Measurements from ENCODE around the gene ZNF277. TPM values are rescaled to one million over a fixed set of nuclear protein-coding genes. Genes with fewer than 3 reads are reported as not detected.

Gene ZNF277
- polyA plus RNA-seq, 4 donors, result 30.3 to 40.8 (median 36.5) TPM

DNA sequence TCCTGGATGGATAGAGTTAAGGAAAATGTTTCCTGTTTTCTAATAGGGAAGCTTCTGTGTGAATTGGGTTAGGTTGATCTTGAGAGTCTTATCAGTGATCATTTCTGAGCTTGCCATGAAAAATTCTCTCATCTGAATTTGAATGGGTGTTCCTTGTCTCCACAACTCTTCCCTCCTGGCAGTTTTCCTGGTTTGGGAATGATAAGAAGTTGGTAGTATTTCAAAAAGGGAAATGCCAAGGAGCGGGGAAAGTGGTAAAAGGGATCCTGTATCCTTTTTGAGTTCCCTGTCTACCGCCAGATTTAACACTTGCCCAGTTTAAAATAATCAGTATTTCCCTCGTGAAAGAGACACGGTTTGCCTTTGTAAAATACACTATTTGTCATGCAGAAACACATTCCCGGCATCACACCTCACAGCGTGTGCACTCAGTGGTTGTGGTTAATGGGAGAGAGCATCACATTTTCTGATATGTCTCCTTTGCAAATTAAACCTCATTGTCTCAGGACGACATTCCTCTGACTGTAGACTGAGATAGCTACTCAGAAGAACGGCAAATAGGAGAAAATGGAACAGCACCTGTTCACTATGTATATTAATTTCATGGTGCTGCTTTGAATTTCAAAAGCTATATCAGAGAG lies 130.6 kb downstream of the ZNF277 start:
- no peak for DNase-seq (ENCODE audit: low read depth in 4 of 4, low spot score in 2 of 4)

DNA sequence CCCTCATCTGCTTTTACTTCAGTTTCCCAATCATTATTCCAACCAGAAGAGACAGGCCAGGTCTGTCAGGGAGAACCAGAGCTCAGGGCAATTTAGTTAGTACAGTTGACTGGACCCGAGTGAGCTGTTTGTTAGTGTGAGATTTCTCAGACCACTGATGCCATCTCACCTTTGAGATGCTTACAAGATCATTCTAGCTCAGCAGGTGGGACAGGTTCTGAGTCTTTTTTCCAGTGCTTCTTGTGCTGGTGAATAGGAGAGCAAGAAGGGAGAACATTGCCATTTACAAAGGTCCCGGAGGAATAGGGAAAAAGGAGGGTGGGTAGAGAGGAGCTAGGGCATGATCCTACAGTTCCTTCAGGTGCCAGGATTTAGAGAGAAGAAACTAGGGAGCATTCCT lies 131.4 kb downstream of the ZNF277 start:
- no peak for DNase-seq (ENCODE audit: low read depth in 4 of 4, low spot score in 2 of 4)

DNA sequence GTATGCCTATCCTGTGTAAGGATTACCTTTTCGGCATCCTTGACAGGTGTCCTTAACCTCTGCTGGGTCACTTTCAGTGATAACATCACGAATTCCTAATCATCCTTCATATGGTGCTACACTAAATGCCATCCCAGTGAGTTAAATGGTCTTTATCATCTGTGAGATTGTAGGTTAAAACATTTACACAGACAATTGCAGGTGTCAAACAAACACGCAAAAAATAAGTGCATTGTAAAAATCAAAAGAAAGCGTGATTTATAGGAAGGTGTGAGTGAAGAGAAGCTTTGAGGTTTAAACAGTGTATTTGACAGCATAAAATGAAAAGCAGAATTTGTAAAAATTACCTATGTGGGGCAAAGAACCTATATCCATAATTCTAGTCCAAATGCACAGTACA lies 132.3 kb downstream of the ZNF277 start:
- no peak for DNase-seq (ENCODE audit: low read depth in 4 of 4, low spot score in 2 of 4)

DNA sequence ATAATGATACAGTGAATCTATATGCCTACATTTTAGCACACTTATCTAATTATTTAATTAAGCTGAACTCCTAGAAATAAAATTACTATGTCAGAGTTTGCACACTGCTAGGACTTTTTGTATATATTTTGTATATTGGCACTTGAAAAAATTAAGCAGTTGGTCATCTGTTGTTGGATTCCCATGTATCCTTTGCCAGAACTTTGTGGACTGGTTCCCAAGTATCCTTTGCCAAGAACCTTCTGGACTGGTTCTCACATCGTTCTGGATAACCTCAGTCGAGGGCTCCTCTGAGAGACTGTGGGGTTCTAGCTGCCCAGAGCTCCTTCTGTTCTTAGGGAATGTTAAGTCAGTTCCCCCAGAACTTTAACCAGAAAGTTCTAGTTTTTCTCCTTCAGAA lies 135.0 kb downstream of the ZNF277 start:
- DNase-seq (ENCODE audit: low read depth in 4 of 4, low spot score in 2 of 4), result no peak

DNA sequence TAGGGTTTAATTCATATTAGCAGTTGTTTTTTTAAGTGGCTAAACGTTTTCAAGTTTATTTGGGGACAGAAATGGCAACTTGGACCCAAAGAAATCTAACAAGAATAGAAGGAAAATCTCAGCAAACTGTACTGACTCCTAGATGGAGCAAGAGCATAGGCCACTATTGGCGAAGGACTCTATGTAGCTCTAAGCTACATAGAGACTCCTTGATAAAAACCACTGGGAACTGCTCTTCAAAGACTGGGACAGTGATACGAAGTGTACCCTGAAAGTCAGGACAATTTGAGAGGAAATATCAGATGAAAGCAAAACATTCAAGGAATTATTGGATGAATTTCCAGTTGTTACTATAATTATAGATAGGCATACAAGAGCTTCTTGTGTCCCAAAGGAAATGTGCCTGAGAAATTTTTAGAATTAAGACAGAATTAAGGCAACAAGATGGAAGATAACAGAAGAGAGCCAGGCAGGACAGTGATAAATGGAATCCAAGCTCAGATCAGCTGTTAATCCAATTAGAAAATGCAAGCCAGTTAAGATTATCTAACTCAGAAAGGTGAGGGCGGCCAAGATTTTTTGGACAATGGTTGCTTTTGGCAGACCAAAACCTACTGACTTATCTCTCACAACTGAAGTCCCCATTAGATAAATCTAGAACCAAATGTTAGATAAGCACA lies 140.0 kb downstream of the ZNF277 start:
- DNase-seq (ENCODE audit: low read depth in 4 of 4, low spot score in 2 of 4), result no peak

DNA sequence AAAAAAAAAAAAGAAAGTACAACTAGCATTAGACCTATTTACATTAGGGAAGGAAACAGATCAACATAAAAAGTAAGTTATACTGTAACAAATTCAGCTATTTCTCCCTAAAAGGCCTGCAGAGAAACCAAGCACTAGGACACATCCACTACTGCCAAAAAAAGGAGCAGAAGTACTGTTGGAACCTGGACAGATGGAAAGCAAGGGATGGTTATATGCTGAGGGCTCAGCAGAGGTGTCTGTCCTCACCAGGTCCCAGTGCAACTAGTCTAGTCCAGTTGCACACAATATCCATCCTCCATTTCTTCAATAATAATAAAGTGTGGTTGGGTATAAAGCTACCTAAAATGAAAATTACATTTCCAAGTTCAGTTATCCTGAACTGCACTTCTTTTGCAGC lies 140.6 kb downstream of the ZNF277 start:
- DNase-seq (ENCODE audit: low read depth in 4 of 4, low spot score in 2 of 4), result no peak

DNA sequence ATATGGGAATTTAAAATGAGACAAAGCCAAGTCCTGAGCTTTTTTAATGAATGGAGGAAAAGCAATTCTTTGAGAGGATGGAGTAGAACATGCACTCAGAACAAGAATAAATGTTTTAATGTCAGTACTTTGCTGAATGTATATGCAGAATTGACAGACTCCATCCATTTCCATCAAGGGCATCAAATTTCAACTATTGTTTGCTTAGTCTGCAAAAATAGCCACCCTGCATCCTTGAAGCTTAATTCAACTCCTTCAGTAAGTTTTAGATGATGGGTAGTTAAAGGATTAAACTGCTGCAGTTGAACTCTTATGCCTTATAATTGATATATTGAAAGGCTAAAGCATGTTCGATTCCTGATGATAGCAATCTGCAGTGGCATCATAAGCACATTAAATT lies 144.1 kb downstream of the ZNF277 start:
- no peak for DNase-seq (ENCODE audit: low read depth in 4 of 4, low spot score in 2 of 4)

DNA sequence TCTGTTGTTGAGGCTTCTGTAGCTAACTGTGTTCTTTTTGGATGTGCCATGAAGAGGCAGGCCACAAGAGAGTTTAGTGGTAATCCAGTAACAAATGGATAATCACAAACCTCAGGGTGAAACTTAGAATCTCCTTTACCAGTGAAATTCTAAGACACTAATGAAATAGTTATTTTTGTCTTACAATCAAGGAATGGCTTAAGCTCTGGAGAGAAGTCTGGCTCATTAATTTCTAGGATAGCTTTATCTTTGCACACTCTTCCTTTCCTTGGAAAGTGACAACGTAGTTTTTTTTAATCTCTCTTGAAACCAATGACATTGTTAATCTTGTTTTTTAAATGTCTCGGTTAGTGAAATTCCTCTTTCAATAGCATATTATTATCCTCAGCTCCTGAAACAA lies 150.1 kb downstream of the ZNF277 start:
- DNase-seq (ENCODE audit: low read depth in 4 of 4, low spot score in 2 of 4), result no peak

DNA sequence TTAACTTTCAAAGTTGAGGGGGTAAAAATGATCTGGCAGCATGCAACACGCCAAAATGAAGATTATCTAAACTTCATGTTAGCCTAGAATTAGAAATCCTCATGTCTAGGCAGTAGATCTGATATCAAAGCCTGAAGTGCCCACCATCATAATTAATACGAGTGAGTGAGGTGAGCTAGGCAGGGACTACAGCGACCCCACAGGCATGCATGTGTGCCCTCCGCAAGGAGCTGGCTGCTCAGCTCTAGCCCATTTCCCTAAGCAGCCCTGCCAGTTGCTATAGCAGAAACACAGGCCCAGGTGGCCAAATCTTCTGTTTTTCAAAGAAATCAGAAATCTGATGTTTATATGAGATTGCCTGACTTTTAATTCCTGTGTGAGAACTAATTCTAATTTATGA lies 150.6 kb downstream of the ZNF277 start:
- no peak for DNase-seq (ENCODE audit: low read depth in 4 of 4, low spot score in 2 of 4)

DNA sequence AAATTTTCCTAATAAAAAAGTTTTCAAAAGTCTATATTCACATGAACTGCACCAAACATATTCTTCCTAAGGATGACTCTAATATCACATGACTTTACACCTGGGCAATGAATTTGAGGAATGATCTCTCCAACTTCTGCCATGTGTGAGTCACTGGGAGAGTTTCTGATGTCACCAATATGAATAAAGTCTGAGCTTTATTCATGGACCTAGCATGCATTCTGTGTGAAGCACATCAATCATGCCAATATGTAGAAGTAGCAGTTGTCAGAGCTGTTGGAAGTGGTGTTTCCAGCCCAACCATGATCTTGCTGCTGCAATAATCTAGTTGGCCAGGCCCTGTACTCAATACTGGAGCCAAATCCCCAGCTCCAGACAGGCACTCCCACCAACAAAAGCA lies 152.0 kb downstream of the ZNF277 start:
- no peak for DNase-seq (ENCODE audit: low read depth in 4 of 4, low spot score in 2 of 4)

DNA sequence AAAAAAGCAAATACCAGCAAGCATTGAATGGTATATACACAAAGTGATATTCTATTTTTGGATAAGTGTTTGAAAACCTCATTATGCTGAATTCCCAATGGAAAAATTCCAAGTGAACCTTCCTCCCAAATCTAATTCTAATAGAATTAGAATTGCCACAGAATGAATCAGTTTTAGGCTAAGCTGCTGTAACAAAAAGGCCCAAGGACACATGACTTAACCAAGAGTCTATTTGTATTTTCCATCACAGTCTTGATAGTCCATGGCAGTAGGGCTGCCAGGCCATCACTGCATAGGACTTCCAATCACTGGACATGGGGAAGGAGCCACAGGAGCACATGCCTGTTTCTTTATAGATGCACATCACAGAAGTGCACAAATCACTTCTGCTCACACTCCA lies 152.6 kb downstream of the ZNF277 start:
- DNase-seq (ENCODE audit: low read depth in 4 of 4, low spot score in 2 of 4), result no peak

DNA sequence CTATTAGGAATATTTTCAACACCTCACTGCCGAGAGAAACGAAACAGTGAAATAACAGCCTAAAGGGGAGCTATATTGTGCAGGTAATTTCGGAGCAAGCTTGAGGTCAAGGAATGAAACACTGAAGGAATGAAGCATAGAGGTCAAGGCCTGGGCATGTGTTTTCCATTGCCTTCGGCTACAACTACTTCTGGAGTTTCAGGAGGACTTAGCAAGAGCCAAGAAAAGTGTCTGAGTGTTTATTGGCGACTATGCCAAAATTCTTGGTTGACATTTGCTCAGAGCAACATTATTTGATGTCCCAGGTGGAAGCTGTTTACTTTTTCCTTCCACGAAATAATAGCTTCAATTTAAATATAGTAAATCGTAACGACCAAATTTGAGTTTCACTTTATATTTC lies 154.2 kb downstream of the ZNF277 start:
- no peak for DNase-seq (ENCODE audit: low read depth in 4 of 4, low spot score in 2 of 4)

DNA sequence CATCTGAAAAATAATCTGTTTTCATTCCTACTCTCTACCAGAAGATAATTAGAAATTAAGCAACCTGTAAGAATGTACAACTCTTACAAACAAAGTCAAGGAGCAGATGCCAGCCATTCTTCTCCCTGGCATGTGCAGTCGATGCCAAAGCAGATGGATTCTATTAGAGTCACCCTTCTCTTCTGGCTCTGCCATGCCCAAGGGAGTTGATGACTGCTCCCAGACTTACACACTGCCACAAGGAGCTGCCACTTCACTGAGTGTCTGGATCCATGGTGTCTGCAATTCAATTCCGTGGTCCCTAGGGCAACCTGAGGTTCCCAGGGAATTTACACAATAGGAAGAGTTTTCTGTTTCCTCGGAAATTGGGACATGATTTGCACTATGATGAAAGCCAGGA lies 154.7 kb downstream of the ZNF277 start:
- no peak for DNase-seq (ENCODE audit: low read depth in 4 of 4, low spot score in 2 of 4)

DNA sequence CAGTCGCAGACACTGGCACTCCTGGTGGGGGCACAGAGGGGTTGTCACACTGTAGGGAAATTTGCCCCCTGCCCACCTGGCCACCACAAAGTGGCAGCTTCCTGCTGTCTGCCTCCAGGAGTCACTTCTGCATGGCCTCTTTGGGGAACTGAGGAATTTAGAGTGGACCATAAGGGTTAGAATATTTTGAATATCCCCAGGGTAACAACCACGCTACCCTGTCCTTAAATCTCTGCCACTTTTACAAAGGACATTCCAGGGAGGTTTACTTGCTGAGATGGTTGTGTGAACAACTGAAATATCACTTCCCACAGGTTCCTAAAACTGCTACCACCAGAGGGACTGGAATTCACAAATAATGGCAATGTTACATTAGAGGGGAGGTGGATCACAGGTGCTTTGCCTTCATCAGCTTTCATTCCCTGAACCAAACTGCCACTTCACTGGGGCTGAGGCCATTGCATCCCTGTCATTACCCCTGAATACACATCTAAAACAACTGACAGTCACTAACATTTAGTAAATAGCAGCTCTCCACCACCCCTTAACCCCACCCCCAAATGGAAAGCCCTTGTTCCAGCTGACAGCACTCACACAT lies 155.7 kb downstream of the ZNF277 start:
- no peak for DNase-seq (ENCODE audit: low read depth in 4 of 4, low spot score in 2 of 4)

DNA sequence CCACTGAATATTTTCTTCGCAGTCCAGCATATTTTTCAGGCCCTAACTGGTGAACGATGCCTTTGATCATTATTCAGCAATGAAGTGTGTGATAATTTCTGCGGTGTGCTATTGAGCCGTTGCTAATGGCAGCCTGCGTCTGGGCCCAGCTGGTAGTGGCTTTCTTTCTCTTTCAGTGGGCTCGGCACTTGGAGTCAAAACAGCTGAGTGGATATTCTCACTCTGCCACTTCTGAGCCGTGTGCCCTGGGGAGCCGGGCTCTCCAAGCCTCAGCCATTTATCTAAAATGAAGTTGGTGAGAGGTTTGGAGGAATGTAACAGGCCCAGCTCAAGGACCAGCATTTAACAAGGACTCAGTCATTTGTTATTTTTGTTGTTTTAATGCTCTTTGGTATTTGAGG lies 156.2 kb downstream of the ZNF277 start:
- DNase-seq (ENCODE audit: low read depth in 4 of 4, low spot score in 2 of 4), result no peak

DNA sequence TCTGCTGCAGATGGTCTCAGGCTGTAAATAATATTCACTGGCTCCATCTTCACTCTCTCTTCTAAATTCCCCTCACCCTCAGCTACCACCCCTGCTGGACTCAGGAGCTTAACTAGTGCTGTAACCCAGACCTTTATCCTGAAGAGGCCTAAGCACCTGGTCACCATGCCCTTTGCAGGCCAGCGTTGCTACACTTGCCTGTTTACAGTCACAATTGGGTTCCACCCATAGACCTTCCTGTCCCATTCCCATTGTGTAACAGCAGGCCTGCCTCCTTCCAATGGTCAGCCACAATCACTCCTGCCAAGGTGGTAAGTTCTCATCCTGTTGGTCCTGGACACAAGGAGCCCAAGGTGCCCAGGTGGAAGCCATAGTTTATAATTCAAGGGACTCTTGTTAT lies 157.9 kb downstream of the ZNF277 start:
- no peak for DNase-seq (ENCODE audit: low read depth in 4 of 4, low spot score in 2 of 4)

DNA sequence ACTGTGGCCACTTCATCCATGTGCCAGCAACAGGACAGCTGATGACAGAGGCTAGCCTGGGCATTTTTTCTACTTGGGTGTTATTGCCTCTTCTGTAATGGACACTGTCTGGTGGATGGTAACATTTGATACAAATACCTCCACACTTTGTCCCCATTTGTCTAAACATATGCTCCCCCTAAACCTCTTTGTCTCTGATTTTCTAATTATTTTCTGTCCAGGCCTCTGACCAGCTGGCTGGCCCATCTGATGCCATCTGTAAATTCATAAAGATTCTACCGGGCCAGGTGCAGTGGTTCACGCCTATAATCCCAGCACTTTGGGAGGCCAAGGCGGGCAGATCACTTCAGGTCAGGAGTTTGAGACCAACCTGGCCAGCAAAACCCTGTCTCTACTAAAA lies 159.1 kb downstream of the ZNF277 start:
- no peak for DNase-seq (ENCODE audit: low read depth in 4 of 4, low spot score in 2 of 4)

DNA sequence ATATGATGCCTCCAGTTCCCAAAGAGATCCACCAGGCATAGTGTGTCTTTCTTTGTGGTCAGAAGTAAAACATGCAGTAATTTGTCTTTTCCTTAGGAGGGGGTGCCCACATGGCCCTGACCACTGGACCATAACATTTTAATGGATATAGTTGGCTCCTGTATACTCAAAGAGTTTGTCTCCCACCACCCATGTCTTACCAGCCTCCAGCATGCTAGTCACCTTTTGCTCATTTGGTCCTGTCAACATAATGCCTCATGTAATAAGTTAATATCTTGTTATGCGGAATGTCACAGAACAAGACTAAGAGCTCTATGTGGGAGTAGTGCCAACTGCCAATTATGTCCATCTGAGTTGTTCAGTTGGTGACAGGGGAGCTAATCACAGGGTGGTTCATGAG lies 160.4 kb downstream of the ZNF277 start:
- DNase-seq (ENCODE audit: low read depth in 4 of 4, low spot score in 2 of 4), result no peak

DNA sequence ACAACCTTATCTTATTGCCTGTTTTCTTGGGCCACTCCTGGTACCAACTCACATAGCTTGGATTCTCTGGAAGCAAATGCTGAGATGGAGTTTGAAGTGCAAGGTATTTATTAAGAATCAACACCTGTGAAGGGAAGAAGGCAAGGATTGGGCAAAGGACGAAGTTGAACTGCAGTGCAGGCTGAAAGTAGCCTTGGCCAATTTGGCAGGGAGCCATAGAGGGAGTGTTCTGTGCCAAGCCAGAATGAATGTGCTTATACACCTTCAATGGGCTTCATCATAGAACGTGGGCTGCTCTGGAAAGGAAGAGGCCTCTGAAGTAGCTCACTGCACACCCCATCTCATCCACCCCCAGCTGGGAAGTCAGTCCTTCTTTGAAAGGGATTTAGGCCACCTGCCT lies 163.9 kb downstream of the ZNF277 start:
- no peak for DNase-seq (ENCODE audit: low read depth in 4 of 4, low spot score in 2 of 4)

DNA sequence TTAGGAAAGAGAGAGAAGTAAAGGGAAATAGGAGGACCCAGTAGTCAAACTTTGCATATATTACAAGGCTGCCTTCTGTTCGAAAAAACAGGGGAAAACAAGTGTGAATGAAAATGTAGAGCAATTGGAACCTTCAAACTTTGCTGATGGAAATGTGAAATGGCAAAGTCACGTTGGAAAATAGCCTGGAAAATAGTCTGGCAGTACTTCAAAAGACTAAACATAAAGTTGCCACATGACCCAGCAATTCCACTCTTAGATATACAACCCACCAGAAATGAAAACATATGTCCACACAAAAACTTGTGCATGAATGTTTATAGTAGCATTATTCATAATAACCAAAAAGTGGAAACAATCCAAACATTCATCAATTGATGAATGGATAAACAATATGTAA lies 165.2 kb downstream of the ZNF277 start:
- no peak for DNase-seq (ENCODE audit: low read depth in 4 of 4, low spot score in 2 of 4)

DNA sequence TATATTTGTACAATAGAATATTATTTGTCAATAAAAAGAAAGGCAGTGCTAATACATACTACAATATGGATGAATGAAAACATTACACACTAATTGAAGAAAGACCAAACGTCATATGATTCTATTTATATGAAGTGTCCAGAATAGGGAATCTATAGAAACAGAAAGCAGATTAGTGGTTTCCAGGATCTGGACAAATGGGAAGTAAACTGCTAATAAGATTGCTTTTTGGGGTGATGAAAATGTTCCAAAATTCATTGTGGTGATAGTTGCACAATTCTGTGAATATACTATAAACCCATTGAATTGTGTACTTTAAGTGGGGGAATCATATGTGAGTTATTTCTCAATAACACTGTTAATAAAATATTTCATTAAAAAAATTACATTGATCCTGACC lies 165.6 kb downstream of the ZNF277 start:
- no peak for DNase-seq (ENCODE audit: low read depth in 4 of 4, low spot score in 2 of 4)

DNA sequence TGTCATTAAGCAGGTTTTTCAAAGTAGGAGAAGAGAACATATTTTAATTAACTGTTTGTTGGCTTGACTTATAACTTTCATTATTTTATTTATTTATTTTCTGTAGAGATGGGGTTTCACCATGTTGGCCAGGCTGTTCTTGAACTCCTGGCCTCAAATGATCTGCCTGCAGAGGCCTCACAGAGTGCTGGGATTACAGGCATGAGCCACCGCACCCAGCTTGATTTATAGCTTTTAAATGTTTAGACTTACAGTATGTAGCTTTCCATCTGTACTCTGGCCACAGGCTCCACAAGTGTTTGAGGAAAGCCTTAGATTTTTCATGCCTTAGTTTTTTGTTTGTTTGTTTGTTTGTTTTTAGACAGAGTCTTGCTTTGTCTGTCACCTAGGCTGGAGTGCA lies 171.1 kb downstream of the ZNF277 start:
- no peak for DNase-seq (ENCODE audit: low read depth in 4 of 4, low spot score in 2 of 4)

Measured in left renal cortex interstitium (tissue), 4 donors.